H9 (cell line): ENCODE results near the gene NCAM1. TPM values are rescaled to one million over a fixed set of nuclear protein-coding genes. Genes with fewer than 3 reads are reported as not detected.

Experiments
- DNase-seq: peaks from one replicate; pipeline ENCODE4 v3.0.0-alpha.2; 2017
- H2AFZ ChIP-seq: one replicate; pipeline ENCODE4 v1.6.1; 2013; ENCODE audit warnings: mild to moderate bottlenecking, low read length, control low read depth, moderate library complexity
- H2AK5ac ChIP-seq: 2 replicates; pipeline ENCODE4 v1.6.1; 2013; ENCODE audit warnings: low read length, control low read depth, mixed read lengths; ENCODE audit not compliant: insufficient read length
- H2BK120ac ChIP-seq: one replicate; pipeline ENCODE4 v1.6.1; 2013; ENCODE audit warnings: low read depth, mild to moderate bottlenecking, low read length, control low read depth, inconsistent platforms; ENCODE audit not compliant: poor library complexity, severe bottlenecking
- H2BK12ac ChIP-seq: 2 replicates; pipeline ENCODE4 v1.6.1; 2013; ENCODE audit warnings: low read length, control low read depth, mixed read lengths, low read depth; ENCODE audit not compliant: insufficient read length
- H2BK15ac ChIP-seq: 2 replicates; pipeline ENCODE4 v1.6.1; 2013; ENCODE audit warnings: low read depth, low read length, control low read depth
- H2BK20ac ChIP-seq: one replicate; pipeline ENCODE4 v1.6.1; 2013; ENCODE audit warnings: low read depth, mild to moderate bottlenecking, low read length, control low read depth, inconsistent platforms; ENCODE audit not compliant: poor library complexity, severe bottlenecking
- H2BK5ac ChIP-seq: 2 replicates; pipeline ENCODE4 v1.6.1; 2013; ENCODE audit warnings: low read length, control low read depth, mixed read lengths; ENCODE audit not compliant: insufficient read length
- H3K14ac ChIP-seq: 2 replicates; pipeline ENCODE4 v1.6.1; 2013; ENCODE audit warnings: low read length, control low read depth; ENCODE audit not compliant: insufficient read depth
- H3K18ac ChIP-seq: 2 replicates; pipeline ENCODE4 v1.6.1; 2013; ENCODE audit warnings: low read depth, mild to moderate bottlenecking, mixed read lengths, low read length, control low read depth; ENCODE audit not compliant: insufficient read length
- H3K23ac ChIP-seq: 2 replicates; pipeline ENCODE4 v1.6.1; 2013; ENCODE audit warnings: low read length, control low read depth, mixed read lengths, low read depth; ENCODE audit not compliant: insufficient read length
- H3K23me2 ChIP-seq: 2 replicates; pipeline ENCODE4 v1.6.1; 2013; ENCODE audit warnings: low read depth, mild to moderate bottlenecking, mixed read lengths, low read length, control low read depth; ENCODE audit not compliant: insufficient read length, poor library complexity, severe bottlenecking
- H3K27ac ChIP-seq: 2 replicates; pipeline ENCODE4 v1.5.1; 2013; ENCODE audit warnings: low read length, control low read depth, mixed read lengths, low read depth; ENCODE audit not compliant: insufficient read length
- H3K27me3 ChIP-seq: 2 replicates; pipeline ENCODE4 v1.6.1; 2013; ENCODE audit warnings: low read length, control low read depth, inconsistent platforms; ENCODE audit not compliant: insufficient read depth
- H3K4ac ChIP-seq: 2 replicates; pipeline ENCODE4 v1.6.1; 2013; ENCODE audit warnings: low read depth, mild to moderate bottlenecking, control low read depth, inconsistent platforms, low read length, moderate library complexity
- H3K4me1 ChIP-seq: 2 replicates; pipeline ENCODE4 v1.6.1; 2013; ENCODE audit warnings: low read length, control low read depth, inconsistent platforms; ENCODE audit not compliant: insufficient read depth
- H3K4me2 ChIP-seq: 2 replicates; pipeline ENCODE4 v1.6.1; 2013; ENCODE audit warnings: low read length, control low read depth, mixed read lengths; ENCODE audit not compliant: insufficient read length, insufficient read depth
- H3K56ac ChIP-seq: 2 replicates; pipeline ENCODE4 v1.6.1; 2013; ENCODE audit warnings: low read depth, mild to moderate bottlenecking, mixed read lengths, low read length, control low read depth; ENCODE audit not compliant: insufficient read length
- H3K79me1 ChIP-seq: 2 replicates; pipeline ENCODE4 v1.6.1; 2013; ENCODE audit warnings: low read depth, mild to moderate bottlenecking, moderate library complexity, low read length, control low read depth, inconsistent platforms; ENCODE audit not compliant: insufficient read depth, poor library complexity, severe bottlenecking
- H3K79me2 ChIP-seq: 2 replicates; pipeline ENCODE4 v1.6.1; 2013; ENCODE audit warnings: low read length, control low read depth, inconsistent platforms; ENCODE audit not compliant: insufficient read depth
- H3K9ac ChIP-seq: 2 replicates; pipeline ENCODE4 v1.6.1; 2013; ENCODE audit warnings: low read length, control low read depth, mixed read lengths; ENCODE audit not compliant: insufficient read length; ENCODE audit errors: extremely low read depth
- H3K9me3 ChIP-seq: one replicate; pipeline ENCODE4 v1.6.1; 2013; ENCODE audit warnings: low read depth, low read length, inconsistent platforms; ENCODE audit not compliant: control insufficient read depth
- H3T11ph ChIP-seq: one replicate; pipeline ENCODE4 v1.6.1; 2013; ENCODE audit warnings: mild to moderate bottlenecking, low read length, control low read depth, inconsistent platforms
- H4K20me1 ChIP-seq: one replicate; pipeline ENCODE4 v1.6.1; 2013; ENCODE audit not compliant: control insufficient read depth, insufficient read length, insufficient read depth
- H4K5ac ChIP-seq: 2 replicates; pipeline ENCODE4 v1.6.1; 2013; ENCODE audit warnings: low read depth, mild to moderate bottlenecking, mixed read lengths, low read length, control low read depth; ENCODE audit not compliant: insufficient read length
- H4K8ac ChIP-seq: replicated peaks from 2 replicates; pipeline ENCODE4 v1.6.1; 2013; ENCODE audit warnings: low read length, control low read depth, mixed read lengths, low read depth; ENCODE audit not compliant: insufficient read length
- H4K91ac ChIP-seq: 2 replicates; pipeline ENCODE4 v1.6.1; 2013; ENCODE audit warnings: low read depth, mild to moderate bottlenecking, moderate library complexity, mixed read lengths, low read length, control low read depth; ENCODE audit not compliant: insufficient read length
- H3K27ac Mint-ChIP-seq, 3 experiments: 2 replicates in 2 of 3; 3 replicates in 1 of 3; pipeline ENCODE4 v1.8.0; 2020 to 2021; ENCODE audit warnings: mixed read lengths in 3 of 3, mild to moderate bottlenecking in 1 of 3, moderate library complexity in 1 of 3
- H3K27me3 Mint-ChIP-seq: 2 replicates; pipeline ENCODE4 v1.8.0; 2021; ENCODE audit warnings: low read depth, mild to moderate bottlenecking, moderate library complexity, mixed read lengths
- H3K36me3 Mint-ChIP-seq, 3 experiments: 2 replicates in 2 of 3; 3 replicates in 1 of 3; pipeline ENCODE4 v1.8.0; 2020 to 2021; ENCODE audit warnings: low read depth in 3 of 3, mixed read lengths in 3 of 3; ENCODE audit not compliant: insufficient read depth in 1 of 3
- H3K4me1 Mint-ChIP-seq, 2 experiments: 2 replicates each; pipeline ENCODE4 v1.8.0; 2020; ENCODE audit warnings: mixed read lengths in 2 of 2
- H3K4me3 Mint-ChIP-seq, 2 experiments: 2 replicates in 1 of 2; 3 replicates in 1 of 2; pipeline ENCODE4 v1.8.0; 2020 to 2021; ENCODE audit warnings: mild to moderate bottlenecking in 2 of 2, mixed read lengths in 2 of 2, moderate library complexity in 1 of 2
- H3K9me3 Mint-ChIP-seq, 2 experiments: 2 replicates in 1 of 2; 3 replicates in 1 of 2; pipeline ENCODE4 v1.8.0; 2020; ENCODE audit warnings: mild to moderate bottlenecking in 2 of 2, mixed read lengths in 2 of 2, moderate library complexity in 1 of 2
- WGBS: extraction: QIAGEN DNeasy Blood & Tissue Kit; methylation state at CpG from one replicate; pipeline ENCODE4 v1.1.7; 2013; ENCODE audit warnings: missing lambda C conversion rate, low lambda C conversion rate, mixed read lengths; ENCODE audit not compliant: insufficient read length; ENCODE audit errors: extremely low coverage; 5-methylcytosine and 5-hydroxymethylcytosine counted together
- total RNA-seq: library from RNA; stranded (reverse); gene quantifications from 2 replicates; pipeline ENCODE4 v1.2.1, GENCODE V29; 2021
- TF ChIP-seq, protein P1 (sequence below): fragments of 200-600 bp; sonication (generic); conservative IDR thresholded peaks from 3 replicates; pipeline ENCODE4 v1.8.0; 2021; ENCODE audit warnings: antibody characterized with exemption, mild to moderate bottlenecking

The NCAM1 gene
- total RNA-seq, 1 experiment from 2014 or later, result 2.5 TPM

GRCh38 chr11:113148652-113149051, 187.4 kb downstream of the NCAM1 start:
- H3K27me3 ChIP-seq, result no peaks in the 10 kb centered on the region
- no peak overlapping the region for H3K4me2 ChIP-seq
- H2BK12ac ChIP-seq, result no peak overlapping the region
- H3K18ac ChIP-seq, result no peak overlapping the region
- WGBS, result no CpG with 5 or more reads among the region's 1 CpG
- no peaks in the 10 kb centered on the region for H3K4me1 ChIP-seq
- H3K23me2 ChIP-seq, result no peaks in the 10 kb centered on the region
- DNase-seq, result no peak
- H3K4me3 Mint-ChIP-seq, result no peak overlapping the region
- H3K4me1 Mint-ChIP-seq, result peaks cover 14% of the 10 kb centered on the region in 2 experiments
- no peak overlapping the region for H4K91ac ChIP-seq
- H3T11ph ChIP-seq, result no peak overlapping the region
- no peak overlapping the region for H2BK20ac ChIP-seq
- H3K9ac ChIP-seq, result no peak overlapping the region
- H3K36me3 Mint-ChIP-seq, result no peaks in the 10 kb centered on the region
- H3K23ac ChIP-seq, result no peak overlapping the region
- no peaks in the 10 kb centered on the region for H3K9me3 ChIP-seq
- no peak overlapping the region; a peak in 1 of 7 replicates for H3K27ac Mint-ChIP-seq
- H2BK15ac ChIP-seq, result no peak overlapping the region
- no peak overlapping the region for H4K5ac ChIP-seq
- no peak overlapping the region for H3K4ac ChIP-seq
- no peaks in the 10 kb centered on the region for H3K79me1 ChIP-seq
- H3K9me3 Mint-ChIP-seq, result no peaks in the 10 kb centered on the region
- no peaks in the 10 kb centered on the region for H4K20me1 ChIP-seq
- no peaks in the 10 kb centered on the region; the same call in 1 of the 2 replicates for H3K79me2 ChIP-seq
- no peak overlapping the region for H3K14ac ChIP-seq
- no peak overlapping the region for H2BK5ac ChIP-seq
- TF ChIP-seq, protein P1, sequence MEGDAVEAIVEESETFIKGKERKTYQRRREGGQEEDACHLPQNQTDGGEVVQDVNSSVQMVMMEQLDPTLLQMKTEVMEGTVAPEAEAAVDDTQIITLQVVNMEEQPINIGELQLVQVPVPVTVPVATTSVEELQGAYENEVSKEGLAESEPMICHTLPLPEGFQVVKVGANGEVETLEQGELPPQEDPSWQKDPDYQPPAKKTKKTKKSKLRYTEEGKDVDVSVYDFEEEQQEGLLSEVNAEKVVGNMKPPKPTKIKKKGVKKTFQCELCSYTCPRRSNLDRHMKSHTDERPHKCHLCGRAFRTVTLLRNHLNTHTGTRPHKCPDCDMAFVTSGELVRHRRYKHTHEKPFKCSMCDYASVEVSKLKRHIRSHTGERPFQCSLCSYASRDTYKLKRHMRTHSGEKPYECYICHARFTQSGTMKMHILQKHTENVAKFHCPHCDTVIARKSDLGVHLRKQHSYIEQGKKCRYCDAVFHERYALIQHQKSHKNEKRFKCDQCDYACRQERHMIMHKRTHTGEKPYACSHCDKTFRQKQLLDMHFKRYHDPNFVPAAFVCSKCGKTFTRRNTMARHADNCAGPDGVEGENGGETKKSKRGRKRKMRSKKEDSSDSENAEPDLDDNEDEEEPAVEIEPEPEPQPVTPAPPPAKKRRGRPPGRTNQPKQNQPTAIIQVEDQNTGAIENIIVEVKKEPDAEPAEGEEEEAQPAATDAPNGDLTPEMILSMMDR, result no peak
- H3K27ac ChIP-seq, result no peak overlapping the region
- H2BK120ac ChIP-seq, result no peak overlapping the region
- H2AK5ac ChIP-seq, result no peak overlapping the region
- no peak overlapping the region for H2AFZ ChIP-seq
- no peak overlapping the region for H3K56ac ChIP-seq
- H4K8ac ChIP-seq, result no peak overlapping the region
- H3K27me3 Mint-ChIP-seq, result peaks cover 2% of the 10 kb centered on the region; the same call in 1 of the 2 replicates
